GM18858 (cell line): Measurements from ENCODE around the gene SNCB.

Source experiments
- ATAC-seq: cut with Tn5 transposase; IDR thresholded peaks from one replicate; pipeline ENCODE4 v1.9.1; 2021; ENCODE audit not compliant: unreplicated experiment

The SNCB gene

GRCh38 chr5:176577312-176578176 lies 52.8 kb downstream of the SNCB start:
- ATAC-seq = no peak

- ATAC-seq = no peak
Measured at GRCh38 chr5:176575488-176576422, 54.6 kb downstream of the SNCB start.

GRCh38 chr5:176575066-176575465 lies 55.3 kb downstream of the SNCB start:
- no peak for ATAC-seq

- ATAC-seq = no peak
Measured at GRCh38 chr5:176574297-176574591, 56.1 kb downstream of the SNCB start.

GRCh38 chr5:176573564-176574296 lies 56.6 kb downstream of the SNCB start:
- no peak for ATAC-seq
